T-helper 22 cell (primary cell): ENCODE results near the gene DEAF1.
A peak's percentile ranks its signal among the peaks of the same experiment; 100 is the strongest.

ENCODE experiments used
- DNase-seq: peaks from one replicate; pipeline ENCODE4 v3.0.0-alpha.2; 2020; ENCODE audit warnings: low read depth

The DEAF1 gene

GRCh38 chr11:621838-622237 is 73.2 kb downstream of the DEAF1 start:
- no peak for DNase-seq

GRCh38 chr11:620935-621814 is 73.8 kb downstream of the DEAF1 start:
- no peak for DNase-seq

DNA sequence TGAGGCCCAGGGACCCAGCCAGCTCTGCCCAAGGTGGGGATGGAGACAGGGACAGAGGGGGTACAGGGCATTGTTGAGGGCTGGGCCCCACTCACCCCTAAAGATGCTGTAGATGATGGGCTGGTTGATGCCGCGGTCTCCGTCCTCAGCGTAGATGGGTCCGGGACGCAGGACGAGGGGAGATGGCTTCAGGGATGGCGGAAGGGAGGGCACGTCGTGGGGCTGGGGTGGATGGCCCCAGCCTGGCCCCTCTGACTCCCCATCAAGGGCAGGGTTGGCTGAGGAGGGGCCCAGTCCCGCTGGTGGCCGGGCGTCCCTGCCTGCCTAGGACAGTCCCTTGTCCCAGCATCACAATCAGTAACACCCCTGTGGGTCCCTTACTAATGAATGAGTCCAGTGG is 74.8 kb downstream of the DEAF1 start:
- no peak for DNase-seq

- DNase-seq, result no peak
Measured at GRCh38 chr11:619628-620050, 75.4 kb downstream of the DEAF1 start.

DNA sequence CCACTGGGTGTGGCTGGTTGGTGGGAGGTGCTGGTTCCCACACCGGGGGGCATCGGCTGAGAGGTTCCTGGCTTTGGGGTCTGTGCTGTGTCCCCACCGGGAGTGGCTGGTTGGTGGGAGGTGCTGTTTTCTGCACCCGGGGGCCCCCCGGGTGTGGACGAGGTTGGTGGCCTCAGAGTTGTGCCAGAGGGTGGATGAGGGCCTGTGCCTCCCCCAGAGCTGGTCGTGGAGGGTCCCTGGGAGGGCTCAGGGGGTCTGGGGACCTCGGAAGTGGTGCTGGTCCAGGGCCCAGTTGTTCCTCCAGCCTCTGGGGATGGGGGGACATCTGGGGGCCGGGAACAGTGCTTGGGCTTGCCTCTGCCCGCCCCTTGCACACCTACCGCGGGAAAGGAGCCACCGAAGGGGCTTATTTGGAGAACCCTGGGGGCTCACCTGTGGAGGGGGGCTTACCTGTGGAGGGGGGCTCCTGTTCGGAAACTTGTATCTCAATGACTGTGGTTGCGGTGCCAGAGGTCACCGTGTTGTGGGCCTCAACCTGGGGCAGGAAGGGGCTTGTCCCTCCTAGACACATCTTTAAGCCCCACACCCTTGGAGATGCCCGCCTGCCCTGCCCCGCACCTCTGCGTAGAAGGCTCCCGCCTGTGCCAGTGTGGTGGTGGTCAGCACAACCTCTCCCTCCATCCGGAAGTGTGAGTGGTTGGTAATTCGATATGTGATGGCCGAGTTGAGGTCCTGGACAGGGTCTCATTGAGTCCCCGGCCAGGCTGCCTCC is 76.0 kb downstream of the DEAF1 start:
- no peak for DNase-seq

DNA sequence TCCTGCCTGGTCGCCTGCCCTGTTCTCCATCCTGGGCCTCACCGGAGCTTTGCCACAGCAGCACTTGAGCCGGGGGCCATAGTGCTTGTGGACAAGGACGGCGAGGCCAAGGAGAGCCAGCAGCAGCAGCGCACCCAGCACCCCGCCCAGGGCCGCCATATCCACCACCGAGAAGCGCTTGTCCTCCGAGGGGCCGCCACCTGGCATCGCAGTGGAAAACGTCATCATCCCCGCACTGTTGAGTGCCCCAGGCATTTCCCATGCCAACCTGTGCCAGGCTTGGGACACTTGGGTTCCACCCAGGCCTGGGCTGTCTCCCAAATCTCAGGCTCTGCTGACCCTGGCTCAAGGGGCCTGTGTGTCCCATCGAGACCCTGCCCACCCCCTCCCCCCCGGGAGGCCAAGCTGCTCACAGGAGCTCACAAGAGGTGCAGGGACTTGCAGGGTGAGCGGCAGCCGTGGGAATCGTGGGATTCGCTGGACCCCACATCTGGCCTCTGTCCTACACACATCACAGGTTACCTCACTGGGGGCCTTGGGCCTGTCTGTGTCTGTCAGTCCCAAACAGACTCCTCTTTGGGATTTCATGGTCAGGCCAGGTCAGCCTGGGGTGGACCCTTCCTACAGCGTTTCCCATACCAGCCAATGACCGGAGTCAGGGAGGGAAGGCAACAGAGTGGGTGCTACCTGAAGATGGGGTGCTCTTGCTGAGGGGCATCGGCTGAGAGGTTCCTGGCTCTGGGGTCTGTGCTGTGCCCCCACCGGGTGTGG is 76.9 kb downstream of the DEAF1 start:
- no peak for DNase-seq

DNA sequence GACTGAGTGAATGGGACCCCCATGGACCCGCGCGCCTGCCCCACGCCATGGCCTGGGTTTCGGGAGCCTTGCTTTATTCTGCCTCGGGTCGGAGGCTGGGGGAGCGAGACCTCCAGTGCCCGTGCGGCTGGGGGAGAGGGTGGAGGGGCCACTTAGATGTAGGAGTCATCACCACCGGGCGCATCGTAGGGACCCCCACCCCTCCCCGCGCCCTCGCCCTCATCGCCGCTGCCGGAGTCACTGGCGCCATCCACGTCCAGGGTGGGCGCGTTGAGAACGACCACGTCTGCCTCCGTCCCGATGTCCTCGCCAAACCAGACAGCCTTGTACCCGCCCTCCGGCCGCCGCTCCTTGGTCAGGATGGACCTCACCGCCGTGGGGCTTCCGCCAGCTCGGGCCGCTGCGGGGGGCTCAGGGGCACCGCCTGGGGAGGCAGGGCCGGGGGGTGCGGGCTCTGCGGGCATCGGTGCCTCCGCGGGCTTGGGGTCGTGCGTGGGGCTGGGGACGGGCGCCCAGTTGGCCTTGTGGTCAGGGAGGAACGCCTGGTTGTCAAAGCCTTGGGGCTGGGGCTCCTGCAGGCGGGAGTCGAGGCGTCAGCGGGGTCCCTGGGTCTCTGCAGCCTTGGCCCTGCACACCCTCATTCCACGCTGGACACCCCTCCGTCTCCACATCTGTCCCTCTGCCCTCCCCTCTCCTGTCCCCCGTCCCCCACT is 77.7 kb downstream of the DEAF1 start:
- DNase-seq, result no peak

DNA sequence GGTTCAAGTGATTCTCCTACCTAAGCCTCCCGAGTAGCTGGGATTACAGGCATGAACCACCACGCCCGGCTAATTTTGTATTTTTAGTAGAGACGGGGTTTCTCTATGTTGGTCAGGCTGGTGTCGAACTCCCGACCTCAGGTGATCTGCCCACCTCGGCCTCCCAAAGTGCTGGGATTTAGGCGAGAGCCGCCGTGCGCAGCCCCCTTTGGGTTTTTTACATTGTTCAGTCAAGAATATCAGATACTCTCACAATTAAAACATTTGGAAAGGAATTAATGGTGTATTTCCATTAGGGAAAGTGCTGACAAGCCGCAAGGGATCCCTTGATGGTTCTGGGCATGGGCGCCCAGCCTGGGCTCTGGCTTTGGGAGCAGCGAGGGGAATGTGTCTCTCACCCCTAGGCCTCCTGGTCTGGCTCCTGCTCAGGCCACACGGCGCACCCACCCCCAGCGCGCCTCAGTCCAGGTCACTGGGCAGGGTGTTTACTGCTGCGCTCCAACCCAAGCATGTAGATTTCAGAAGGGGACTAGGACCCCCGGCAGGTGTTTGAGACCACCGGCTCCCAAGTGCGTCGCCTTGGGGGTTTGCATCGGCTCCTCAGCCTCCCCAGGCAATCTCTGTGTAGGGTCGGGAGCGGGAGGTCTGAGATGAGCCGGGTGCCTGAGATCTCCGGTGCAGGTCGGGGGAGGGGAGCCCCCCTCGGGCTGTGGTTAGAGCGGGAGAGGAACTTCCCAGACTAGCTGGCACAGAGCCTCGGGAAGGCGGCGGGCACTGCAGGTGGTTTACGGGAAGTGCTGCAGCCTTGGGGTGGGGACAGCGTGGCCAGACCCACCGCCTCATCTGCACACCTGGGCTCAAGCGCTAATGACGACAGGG is 78.5 kb downstream of the DEAF1 start:
- DNase-seq, result no peak

DNA sequence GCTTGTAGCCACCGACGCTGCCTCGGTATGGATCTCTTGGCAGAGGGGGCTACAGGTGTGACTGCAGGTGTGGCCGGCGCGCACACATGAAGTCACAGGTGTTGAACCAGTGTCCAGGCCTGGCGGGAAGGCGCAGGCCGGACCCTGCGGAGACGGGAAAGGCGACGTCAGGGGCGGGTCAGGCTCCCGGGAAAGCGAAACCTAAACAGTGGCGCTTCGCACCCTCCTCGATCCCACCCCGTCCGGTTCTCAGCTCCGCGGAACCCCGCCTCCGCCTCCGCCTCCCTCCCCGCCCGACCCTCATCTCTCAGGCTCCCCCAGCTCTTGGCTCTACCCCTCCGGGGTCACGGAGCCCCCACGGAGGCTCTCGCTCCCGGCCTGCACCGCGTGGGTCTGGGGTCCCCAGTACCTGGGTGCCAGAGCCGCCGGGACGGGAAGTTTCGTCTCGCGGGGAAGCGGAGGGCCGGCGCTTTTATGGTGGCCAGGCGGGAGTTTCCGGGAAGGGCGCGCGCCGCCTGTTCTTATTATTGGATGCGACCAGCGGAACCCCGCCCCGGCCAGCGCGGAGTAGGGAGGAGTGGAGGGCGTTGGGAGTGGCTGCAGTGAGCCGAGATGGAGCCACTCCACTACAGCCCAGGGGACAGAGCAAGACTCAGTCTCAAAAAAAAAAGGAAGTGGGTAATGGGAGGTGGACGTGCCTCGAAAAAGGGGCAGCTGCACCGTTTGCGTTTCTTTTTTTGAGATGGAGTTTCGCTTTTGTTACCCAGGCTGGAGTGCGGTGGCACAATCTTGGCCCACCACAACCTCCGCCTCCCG is 79.3 kb downstream of the DEAF1 start, which contains the start of gene IRF7:
IRF7 (minus strand) TSS at position 447 of the 816 bp plus-strand sequence. CDS start 586 bp downstream, outside the sequence.
- peak; percentile 85 for DNase-seq

GRCh38 chr11:614623-615503 is 80.2 kb downstream of the DEAF1 start:
- no peak for DNase-seq

GRCh38 chr11:614021-614622 is 80.9 kb downstream of the DEAF1 start:
- no peak for DNase-seq

DNA sequence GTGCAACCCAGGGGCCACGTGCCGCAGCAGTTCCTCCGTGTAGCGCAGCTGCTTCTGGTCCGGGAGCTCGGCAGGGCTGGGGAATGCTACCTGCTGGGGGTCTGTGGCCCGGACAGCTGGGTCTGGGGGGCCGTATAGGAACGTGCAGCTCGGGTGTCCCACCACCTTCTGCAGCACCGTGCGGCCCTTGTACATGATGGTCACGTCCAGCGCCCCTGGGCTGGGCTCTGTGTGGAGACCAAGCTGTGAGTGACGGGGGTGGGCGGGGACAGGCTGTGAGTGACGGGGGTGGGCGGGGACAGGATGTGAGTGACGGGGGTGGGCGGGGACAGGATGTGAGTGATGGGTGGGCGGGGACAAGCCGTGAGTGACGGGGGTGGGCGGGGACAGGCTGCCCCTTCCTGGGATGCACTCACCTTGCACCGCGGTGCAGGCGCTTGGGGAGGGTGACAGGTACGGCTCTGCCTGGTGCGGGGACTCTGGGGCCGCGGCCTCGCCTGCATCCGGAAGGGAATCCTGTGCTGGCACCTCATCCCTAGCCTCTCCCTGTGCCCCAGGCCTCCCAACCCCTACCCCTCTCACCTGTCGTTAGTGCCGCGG is 81.6 kb downstream of the DEAF1 start:
- peak; percentile 84 for DNase-seq

DNA sequence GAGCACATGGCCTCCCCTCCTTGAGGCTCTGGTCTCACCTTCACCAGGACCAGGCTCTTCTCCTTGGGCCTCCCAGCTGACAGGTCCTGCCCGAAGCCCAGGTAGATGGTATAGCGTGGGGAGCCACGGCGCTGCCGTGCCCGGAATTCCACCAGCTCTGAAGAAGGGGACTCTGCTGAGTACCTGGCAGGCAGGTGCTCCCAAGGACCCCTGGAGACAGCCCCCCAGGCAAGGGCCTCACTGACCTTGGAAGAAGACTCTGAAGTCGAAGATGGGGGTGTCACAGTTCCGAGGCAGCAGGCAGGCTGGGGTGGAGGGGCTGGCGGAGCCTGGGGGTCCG is 82.1 kb downstream of the DEAF1 start:
- no peak for DNase-seq

GRCh38 chr11:612201-612960 is 82.6 kb downstream of the DEAF1 start:
- no peak for DNase-seq

- no peak for DNase-seq
Measured at GRCh38 chr11:611001-611996, 83.7 kb downstream of the DEAF1 start.
